ENCODE data around the gene ATP6V0C. TPM values are rescaled to one million over a fixed set of nuclear protein-coding genes. Genes with fewer than 3 reads are reported as not detected.
"Not testable (repeated sequence)": the region's sequence is repeated elsewhere in the genome, so short reads cannot be mapped to it uniquely, and the experiment has no call there.

ATP6V0C gene
- total and polyA plus RNA-seq, 4 donors: 17.6 to 132 (median 60.6) TPM

- not testable (repeated sequence) for H3K36me3 ChIP-seq (ENCODE audit: control insufficient read depth in 4 of 4, insufficient read depth in 3 of 4, low read depth in 1 of 4, low read length in 3 of 4); H3K9ac ChIP-seq (ENCODE audit: low read depth in 1 of 2, low read length in 2 of 2); H3K9me3 ChIP-seq (ENCODE audit: control insufficient read depth in 4 of 4, low read length in 3 of 4); H3K27me3 ChIP-seq (ENCODE audit: control insufficient read depth in 4 of 4, insufficient read depth in 4 of 4, low read length in 3 of 4); DNase-seq (ENCODE audit: low spot score); H3K4me3 ChIP-seq (ENCODE audit: low read depth in 1 of 3, low read length in 3 of 3)
- TF ChIP-seq MAX (IDR thresholded peaks at IDR 0.05): peak; percentile 87
- TF ChIP-seq HNF4A (conservative IDR thresholded peaks at IDR 0.05): peak; percentile 72 to 77
- peak; percentile 50 for TF ChIP-seq SP1 (IDR thresholded peaks at IDR 0.05)
- peak; percentile 32 to 64 for TF ChIP-seq RXRA (IDR thresholded peaks at IDR 0.05)
- TF ChIP-seq REST (IDR thresholded peaks at IDR 0.05): peak; percentile 31
- TF ChIP-seq RAD21 (IDR thresholded peaks at IDR 0.05): peak; percentile 13 to 30
- peak in 1 of 2 donors; percentile 40 for TF ChIP-seq EGR1 (IDR thresholded peaks at IDR 0.05; ENCODE audit: low read depth in 2 of 2)
- peak in 1 of 2 donors; percentile 64 for TF ChIP-seq GABPA (IDR thresholded peaks at IDR 0.05 in 1 of 2, conservative IDR thresholded peaks at IDR 0.05 in 1 of 2)
- peak in 1 of 2 donors; percentile 30 for TF ChIP-seq JUND (IDR thresholded peaks at IDR 0.05)
- TF ChIP-seq HNF4G (IDR thresholded peaks at IDR 0.05): peak; percentile 15
- WGBS: 31% methylated on average over 6 of the region's 6 CpGs
- Histone ChIP-seq H3K27ac (ENCODE audit: low read depth in 1 of 2, low read length in 2 of 2) (peak overlapping the region in 1 of 2 donors; percentile 63), H3K4me1 (ENCODE audit: control insufficient read depth in 4 of 4, insufficient read depth in 4 of 4, low read length in 3 of 4) (peaks cover 10 to 41% (median 34%) of the 10 kb centered on the region in 4 donors)
These were observed 27.7 kb downstream of the ATP6V0C start for GRCh38 chr16:2541409-2541808.

- not testable (repeated sequence) for H3K4me3 ChIP-seq (ENCODE audit: low read depth in 1 of 3, low read length in 3 of 3); H3K9ac ChIP-seq (ENCODE audit: low read depth in 1 of 2, low read length in 2 of 2); H3K27ac ChIP-seq (ENCODE audit: low read depth in 1 of 2, low read length in 2 of 2); H3K27me3 ChIP-seq (ENCODE audit: control insufficient read depth in 4 of 4, insufficient read depth in 4 of 4, low read length in 3 of 4); H3K36me3 ChIP-seq (ENCODE audit: control insufficient read depth in 4 of 4, insufficient read depth in 3 of 4, low read depth in 1 of 4, low read length in 3 of 4); DNase-seq (ENCODE audit: low spot score); H3K9me3 ChIP-seq (ENCODE audit: control insufficient read depth in 4 of 4, low read length in 3 of 4)
- 91% methylated on average over 14 of the region's 14 CpGs for WGBS
- H3K4me1 ChIP-seq (ENCODE audit: control insufficient read depth in 4 of 4, insufficient read depth in 4 of 4, low read length in 3 of 4): peaks cover 10 to 39% (median 34%) of the 10 kb centered on the region in 4 donors
These were observed 30.0 kb downstream of the ATP6V0C start for GRCh38 chr16:2543771-2544170.

- H3K27me3 ChIP-seq (ENCODE audit: control insufficient read depth in 4 of 4, insufficient read depth in 4 of 4, low read length in 3 of 4); H3K4me3 ChIP-seq (ENCODE audit: low read depth in 1 of 3, low read length in 3 of 3); DNase-seq (ENCODE audit: low spot score); H3K9ac ChIP-seq (ENCODE audit: low read depth in 1 of 2, low read length in 2 of 2); H3K9me3 ChIP-seq (ENCODE audit: control insufficient read depth in 4 of 4, low read length in 3 of 4); H3K36me3 ChIP-seq (ENCODE audit: control insufficient read depth in 4 of 4, insufficient read depth in 3 of 4, low read depth in 1 of 4, low read length in 3 of 4); H3K27ac ChIP-seq (ENCODE audit: low read depth in 1 of 2, low read length in 2 of 2): not testable (repeated sequence)
- peaks cover 2 to 12% (median 6%) of the 10 kb centered on the region in 4 donors for H3K4me1 ChIP-seq (ENCODE audit: control insufficient read depth in 4 of 4, insufficient read depth in 4 of 4, low read length in 3 of 4)
- WGBS: no CpG with 5 or more reads among the region's 14 CpGs
These were observed 36.6 kb downstream of the ATP6V0C start for GRCh38 chr16:2550283-2550878.

GRCh38 chr16:2551420-2551889, 37.7 kb downstream of the ATP6V0C start:
- H3K4me3 ChIP-seq (ENCODE audit: low read depth in 1 of 3, low read length in 3 of 3); H3K9me3 ChIP-seq (ENCODE audit: control insufficient read depth in 4 of 4, low read length in 3 of 4); H3K9ac ChIP-seq (ENCODE audit: low read depth in 1 of 2, low read length in 2 of 2); H3K36me3 ChIP-seq (ENCODE audit: control insufficient read depth in 4 of 4, insufficient read depth in 3 of 4, low read depth in 1 of 4, low read length in 3 of 4); H3K27me3 ChIP-seq (ENCODE audit: control insufficient read depth in 4 of 4, insufficient read depth in 4 of 4, low read length in 3 of 4); H3K27ac ChIP-seq (ENCODE audit: low read depth in 1 of 2, low read length in 2 of 2); DNase-seq (ENCODE audit: low spot score); H3K4me1 ChIP-seq (ENCODE audit: control insufficient read depth in 4 of 4, insufficient read depth in 4 of 4, low read length in 3 of 4): not testable (repeated sequence)
- 65% methylated on average over 11 of the region's 17 CpGs for WGBS

GRCh38 chr16:2554709-2555425, 41.1 kb downstream of the ATP6V0C start:
- not testable (repeated sequence) for H3K4me1 ChIP-seq (ENCODE audit: control insufficient read depth in 4 of 4, insufficient read depth in 4 of 4, low read length in 3 of 4); H3K4me3 ChIP-seq (ENCODE audit: low read depth in 1 of 3, low read length in 3 of 3); H3K9me3 ChIP-seq (ENCODE audit: control insufficient read depth in 4 of 4, low read length in 3 of 4); H3K36me3 ChIP-seq (ENCODE audit: control insufficient read depth in 4 of 4, insufficient read depth in 3 of 4, low read depth in 1 of 4, low read length in 3 of 4); H3K27ac ChIP-seq (ENCODE audit: low read depth in 1 of 2, low read length in 2 of 2); H3K27me3 ChIP-seq (ENCODE audit: control insufficient read depth in 4 of 4, insufficient read depth in 4 of 4, low read length in 3 of 4); DNase-seq (ENCODE audit: low spot score); H3K9ac ChIP-seq (ENCODE audit: low read depth in 1 of 2, low read length in 2 of 2)
- no CpG with 5 or more reads among the region's 13 CpGs for WGBS

Measured in liver (tissue), 9 donors.